ENCODE results near the gene PCNX2.

GRCh38 chr1:233326319-233326718, 30.8 kb upstream of the PCNX2 start:
- no peak for TF ChIP-seq EZH2phosphoT487 (IDR thresholded peaks at IDR 0.05; ENCODE audit: insufficient read depth, low read depth)
- TF ChIP-seq EZH2 (IDR thresholded peaks at IDR 0.05; ENCODE audit: insufficient read depth, poor library complexity, severe bottlenecking): no peak

All from GM23248 (cell line).